ENCODE results near the gene MRPL30. TPM values are rescaled to one million over a fixed set of nuclear protein-coding genes. Genes with fewer than 3 reads are reported as not detected.
"Not testable (repeated sequence)": the region's sequence is repeated elsewhere in the genome, so short reads cannot be mapped to it uniquely, and the experiment has no call there.

The MRPL30 gene
- total RNA-seq, 1 donor from 2014 or later, result 31.9 TPM

DNA sequence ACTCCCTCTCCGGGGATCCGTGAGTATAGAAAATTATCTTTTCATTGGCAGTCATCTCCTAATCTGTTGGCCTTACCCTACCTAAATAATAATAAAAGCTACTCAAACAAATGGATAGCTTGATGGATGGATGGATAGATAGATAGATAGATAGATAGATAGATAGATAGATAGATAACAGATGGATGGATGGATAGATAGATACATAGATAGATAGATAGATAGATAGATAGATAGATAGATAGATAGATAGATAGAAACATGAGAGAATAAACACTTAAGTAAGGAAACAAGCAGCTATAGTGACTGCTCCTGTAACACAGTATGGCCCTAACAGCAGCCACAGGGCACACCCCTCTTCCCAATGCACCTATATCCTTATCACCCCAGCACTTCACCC, 35.1 kb downstream of the MRPL30 start:
- Histone ChIP-seq H3K9me3 (ENCODE audit: insufficient read depth, low read depth, low read length) (no peaks in the 10 kb centered on the region), H3K9ac (ENCODE audit: low read length) (no peak overlapping the region), H3K4me3 (ENCODE audit: insufficient read depth, low read depth, low read length) (no peak overlapping the region), H3K27ac (ENCODE audit: low read depth, low read length) (no peak overlapping the region), H2AFZ (ENCODE audit: low read depth, low read length) (no peak overlapping the region), H3K4me2 (ENCODE audit: low read length) (no peak overlapping the region), H4K20me1 (ENCODE audit: insufficient read depth, low read length) (no peaks in the 10 kb centered on the region), H3K36me3 (ENCODE audit: insufficient read depth, low read length) (no peaks in the 10 kb centered on the region), H3K27me3 (ENCODE audit: insufficient read depth, low read length) (no peaks in the 10 kb centered on the region), H3K79me2 (ENCODE audit: insufficient read depth, low read length) (no peaks in the 10 kb centered on the region), H3K4me1 (ENCODE audit: insufficient read depth, low read length) (no peaks in the 10 kb centered on the region)
- Mint-ChIP-seq H3K27ac (ENCODE audit: unreplicated experiment) (no peak overlapping the region), H3K27me3 (ENCODE audit: low read depth, unreplicated experiment) (no peaks in the 10 kb centered on the region), H3K9me3 (ENCODE audit: unreplicated experiment) (peaks cover 3% of the 10 kb centered on the region), H3K4me3 (ENCODE audit: unreplicated experiment) (no peak overlapping the region), H3K36me3 (ENCODE audit: low read depth, unreplicated experiment) (peaks cover 10% of the 10 kb centered on the region), H3K4me1 (ENCODE audit: low read depth, unreplicated experiment) (no peaks in the 10 kb centered on the region)
- no peak for FAIRE-seq
- DNase-seq (ENCODE audit: low read depth), result no peak
- TF ChIP-seq EZH2 (IDR thresholded peaks at IDR 0.05; ENCODE audit: insufficient read depth, low read length), result no peak
- TF ChIP-seq, protein P1, sequence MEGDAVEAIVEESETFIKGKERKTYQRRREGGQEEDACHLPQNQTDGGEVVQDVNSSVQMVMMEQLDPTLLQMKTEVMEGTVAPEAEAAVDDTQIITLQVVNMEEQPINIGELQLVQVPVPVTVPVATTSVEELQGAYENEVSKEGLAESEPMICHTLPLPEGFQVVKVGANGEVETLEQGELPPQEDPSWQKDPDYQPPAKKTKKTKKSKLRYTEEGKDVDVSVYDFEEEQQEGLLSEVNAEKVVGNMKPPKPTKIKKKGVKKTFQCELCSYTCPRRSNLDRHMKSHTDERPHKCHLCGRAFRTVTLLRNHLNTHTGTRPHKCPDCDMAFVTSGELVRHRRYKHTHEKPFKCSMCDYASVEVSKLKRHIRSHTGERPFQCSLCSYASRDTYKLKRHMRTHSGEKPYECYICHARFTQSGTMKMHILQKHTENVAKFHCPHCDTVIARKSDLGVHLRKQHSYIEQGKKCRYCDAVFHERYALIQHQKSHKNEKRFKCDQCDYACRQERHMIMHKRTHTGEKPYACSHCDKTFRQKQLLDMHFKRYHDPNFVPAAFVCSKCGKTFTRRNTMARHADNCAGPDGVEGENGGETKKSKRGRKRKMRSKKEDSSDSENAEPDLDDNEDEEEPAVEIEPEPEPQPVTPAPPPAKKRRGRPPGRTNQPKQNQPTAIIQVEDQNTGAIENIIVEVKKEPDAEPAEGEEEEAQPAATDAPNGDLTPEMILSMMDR (IDR thresholded peaks at IDR 0.05; ENCODE audit: insufficient read depth, low read depth, low read length), result no peak

DNA sequence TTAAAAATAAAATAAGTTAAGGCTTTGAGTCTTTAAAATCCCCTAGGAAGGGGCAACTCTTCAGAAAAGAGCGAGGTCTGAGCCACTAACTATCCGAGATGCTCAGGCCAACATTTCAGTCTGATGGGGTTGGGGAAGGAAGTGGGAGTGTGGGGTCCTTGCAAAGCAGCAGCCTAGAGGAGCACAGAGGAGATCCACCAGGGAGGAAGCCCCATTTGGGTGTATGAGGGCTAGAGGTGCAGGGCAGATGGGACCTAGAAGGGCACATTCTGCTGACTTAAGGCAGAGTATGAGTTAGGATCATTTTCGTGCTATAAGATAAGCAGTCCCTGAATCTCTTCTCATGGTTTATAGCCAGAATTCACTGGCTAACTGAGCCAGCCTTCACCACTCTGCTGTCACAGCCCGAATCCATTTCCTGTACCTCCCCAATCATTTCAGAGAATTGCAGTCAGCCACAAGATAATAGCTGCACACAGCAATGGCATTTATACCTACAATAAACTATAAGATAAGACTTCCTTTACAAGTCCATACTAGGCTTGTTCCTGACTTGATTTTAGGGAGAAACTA, 37.0 kb downstream of the MRPL30 start:
- H3K4me1 Mint-ChIP-seq (ENCODE audit: low read depth, unreplicated experiment), result no peaks in the 10 kb centered on the region
- Histone ChIP-seq H3K4me1 (ENCODE audit: insufficient read depth, low read length) (no peaks in the 10 kb centered on the region), H3K27me3 (ENCODE audit: insufficient read depth, low read length) (no peaks in the 10 kb centered on the region), H3K4me2 (ENCODE audit: low read length) (no peak overlapping the region), H2AFZ (ENCODE audit: low read depth, low read length) (no peak overlapping the region), H3K79me2 (ENCODE audit: insufficient read depth, low read length) (no peaks in the 10 kb centered on the region), H3K9me3 (ENCODE audit: insufficient read depth, low read depth, low read length) (no peaks in the 10 kb centered on the region), H3K4me3 (ENCODE audit: insufficient read depth, low read depth, low read length) (no peak overlapping the region), H3K9ac (ENCODE audit: low read length) (no peak overlapping the region), H4K20me1 (ENCODE audit: insufficient read depth, low read length) (no peaks in the 10 kb centered on the region), H3K36me3 (ENCODE audit: insufficient read depth, low read length) (no peaks in the 10 kb centered on the region), H3K27ac (ENCODE audit: low read depth, low read length) (no peak overlapping the region)
- TF ChIP-seq EZH2 (IDR thresholded peaks at IDR 0.05; ENCODE audit: insufficient read depth, low read length), result no peak
- TF ChIP-seq, protein P1 (IDR thresholded peaks at IDR 0.05; ENCODE audit: insufficient read depth, low read depth, low read length), result no peak
- FAIRE-seq, result no peak
- H3K9me3 Mint-ChIP-seq (ENCODE audit: unreplicated experiment), result peaks cover 5% of the 10 kb centered on the region
- no peaks in the 10 kb centered on the region for H3K27me3 Mint-ChIP-seq (ENCODE audit: low read depth, unreplicated experiment)
- no peak overlapping the region for H3K27ac Mint-ChIP-seq (ENCODE audit: unreplicated experiment)
- no peak overlapping the region for H3K4me3 Mint-ChIP-seq (ENCODE audit: unreplicated experiment)
- H3K36me3 Mint-ChIP-seq (ENCODE audit: low read depth, unreplicated experiment), result peaks cover 9% of the 10 kb centered on the region
- DNase-seq (ENCODE audit: low read depth), result no peak

DNA sequence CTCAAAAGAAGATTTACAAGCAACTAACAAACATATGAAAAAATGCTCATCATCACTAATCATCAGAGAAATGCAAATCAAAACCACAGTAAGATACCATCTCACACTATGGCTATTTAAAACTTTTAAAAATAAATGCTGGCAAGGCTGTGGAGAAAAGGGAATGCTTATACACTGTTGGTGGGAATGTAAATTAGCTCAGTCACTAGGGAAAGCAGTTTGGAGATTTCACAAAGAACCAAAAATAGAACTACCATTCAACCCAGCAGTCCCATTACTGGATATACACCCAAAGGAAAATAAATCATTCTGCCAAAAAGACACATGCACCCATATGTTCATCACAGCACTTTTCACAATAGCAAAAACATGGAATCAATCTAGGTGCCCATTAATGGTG, 52.2 kb downstream of the MRPL30 start:
- H3K36me3 Mint-ChIP-seq (ENCODE audit: low read depth, unreplicated experiment); DNase-seq (ENCODE audit: low read depth); H3K27ac ChIP-seq (ENCODE audit: low read depth, low read length); H4K20me1 ChIP-seq (ENCODE audit: insufficient read depth, low read length); H3K4me2 ChIP-seq (ENCODE audit: low read length); H3K4me3 Mint-ChIP-seq (ENCODE audit: unreplicated experiment); H3K4me3 ChIP-seq (ENCODE audit: insufficient read depth, low read depth, low read length); FAIRE-seq; H3K27me3 Mint-ChIP-seq (ENCODE audit: low read depth, unreplicated experiment); H3K27ac Mint-ChIP-seq (ENCODE audit: unreplicated experiment); H2AFZ ChIP-seq (ENCODE audit: low read depth, low read length); H3K4me1 ChIP-seq (ENCODE audit: insufficient read depth, low read length); H3K36me3 ChIP-seq (ENCODE audit: insufficient read depth, low read length); H3K27me3 ChIP-seq (ENCODE audit: insufficient read depth, low read length); H3K4me1 Mint-ChIP-seq (ENCODE audit: low read depth, unreplicated experiment); H3K9ac ChIP-seq (ENCODE audit: low read length); H3K79me2 ChIP-seq (ENCODE audit: insufficient read depth, low read length); H3K9me3 ChIP-seq (ENCODE audit: insufficient read depth, low read depth, low read length): not testable (repeated sequence)
- peaks cover 17% of the 10 kb centered on the region for H3K9me3 Mint-ChIP-seq (ENCODE audit: unreplicated experiment)

Measured in astrocyte (in vitro differentiated cells and primary cell).